B cell (primary cell): ENCODE measurements around the gene ATP8B3. TPM values are rescaled to one million over a fixed set of nuclear protein-coding genes. Genes with fewer than 3 reads are reported as not detected.

Experiments used
- ATAC-seq: fragments of 200-7000 bp; cut with Tn5 transposase; one replicate; pipeline ENCODE4 v1.10.0; 2021; ENCODE audit warnings: low read depth, mild to moderate bottlenecking, moderate number of reproducible peaks, moderate library complexity
- CTCF ChIA-PET: fragments of 350-600 bp; sonication (Branson Sonifier 250); formaldehyde crosslinking; loops from one replicate; lab custom pipeline; 2021; ENCODE audit warnings: antibody characterized with exemption, inconsistent platforms; lab: Charles Lee
- POLR2A ChIA-PET: fragments of 350-600 bp; sonication (Branson Sonifier 250); formaldehyde crosslinking; loops from one replicate; lab custom pipeline; 2021; ENCODE audit warnings: antibody characterized with exemption; lab: Charles Lee
- DNase-seq: peaks from one replicate; pipeline ENCODE4 v3.0.0; 2013
- H2AFZ ChIP-seq: 2 replicates; pipeline ENCODE4 v1.6.1; 2012; ENCODE audit warnings: mild to moderate bottlenecking, low read depth, low read length; ENCODE audit not compliant: insufficient read depth, poor library complexity, severe bottlenecking
- H3K27ac ChIP-seq, 2 donors: 1 replicate in 1 of 2; 2 replicates in 1 of 2; pipeline ENCODE4 v1.5.1; 2012 to 2013; ENCODE audit warnings: low read length in 2 of 2, mild to moderate bottlenecking in 2 of 2, moderate library complexity in 1 of 2
- H3K27me3 ChIP-seq, 4 experiments: fragments of 200-600 bp in 1 of 4; sonication (generic) in 1 of 4; replicated peaks in 1 of 4; 1 replicate in 2 of 4; 2 replicates in 2 of 4; pipeline versions ENCODE4 v1.6.1 to v1.7.0; 2013 to 2016; ENCODE audit warnings: low read length in 3 of 4, mild to moderate bottlenecking in 2 of 4, mixed read lengths in 1 of 4, moderate library complexity in 1 of 4; ENCODE audit not compliant: insufficient read depth in 4 of 4, control insufficient read depth in 3 of 4; ENCODE audit errors: control extremely low read depth in 1 of 4
- H3K36me3 ChIP-seq, 2 experiments: replicated peaks in 1 of 2; 1 replicate in 1 of 2; 2 replicates in 1 of 2; pipeline versions ENCODE4 v1.6.1 to v1.7.1; 2013; ENCODE audit warnings: low read length in 1 of 2; ENCODE audit not compliant: insufficient read depth in 2 of 2, control insufficient read depth in 1 of 2; ENCODE audit errors: control extremely low read depth in 1 of 2, extremely low read depth in 1 of 2
- H3K4me1 ChIP-seq, 2 donors: fragments of 200-600 bp in 1 of 2; sonication (generic) in 1 of 2; 1 replicate in 1 of 2; 2 replicates in 1 of 2; pipeline versions ENCODE4 v1.5.1 to v1.6.1; 2013 to 2017; ENCODE audit warnings: low read length in 2 of 2; ENCODE audit not compliant: control insufficient read depth in 2 of 2, insufficient read depth in 2 of 2
- H3K4me2 ChIP-seq: replicated peaks from 2 replicates; pipeline ENCODE3; 2012; ENCODE audit warnings: mild to moderate bottlenecking, low read depth, low read length; ENCODE audit not compliant: poor library complexity, severe bottlenecking
- H3K4me3 ChIP-seq, 5 experiments: fragments of 200-600 bp in 1 of 5; sonication (generic) in 1 of 5; 1 replicate in 3 of 5; 2 replicates in 2 of 5; pipeline versions ENCODE4 v1.5.1 to v1.7.0; 2011 to 2016; ENCODE audit warnings: low read length in 4 of 5, mild to moderate bottlenecking in 4 of 5, low read depth in 2 of 5, control low read depth in 1 of 5, moderate library complexity in 1 of 5; ENCODE audit not compliant: insufficient read depth in 1 of 5; ENCODE audit errors: control extremely low read depth in 1 of 5, extremely low read depth in 1 of 5
- H3K79me2 ChIP-seq: fragments of 200-600 bp; sonication (generic); one replicate; pipeline ENCODE4 v1.6.0; 2016; ENCODE audit warnings: low read length; ENCODE audit not compliant: control insufficient read depth, insufficient read depth
- H3K9ac ChIP-seq: fragments of 200-600 bp; sonication (generic); 2 replicates; pipeline ENCODE4 v1.6.1; 2017; ENCODE audit warnings: mild to moderate bottlenecking, low read length, moderate library complexity
- H3K9me3 ChIP-seq, 3 donors: one replicate each; pipeline versions ENCODE4 v1.6.1 to v1.7.1; 2013; ENCODE audit warnings: low read length in 2 of 3; ENCODE audit not compliant: control insufficient read depth in 2 of 3, insufficient read depth in 1 of 3; ENCODE audit errors: control extremely low read depth in 1 of 3
- H4K20me1 ChIP-seq: 2 replicates; pipeline ENCODE4 v1.6.0; 2012; ENCODE audit warnings: mild to moderate bottlenecking, low read length; ENCODE audit not compliant: insufficient read depth, control insufficient read depth, poor library complexity, severe bottlenecking
- H3K27ac Mint-ChIP-seq: one replicate; pipeline ENCODE4 v1.8.0; 2021; ENCODE audit warnings: mixed read lengths
- H3K27me3 Mint-ChIP-seq: one replicate; pipeline ENCODE4 v1.8.0; 2021; ENCODE audit warnings: mixed read lengths
- H3K4me1 Mint-ChIP-seq: one replicate; pipeline ENCODE4 v1.8.0; 2021; ENCODE audit warnings: mixed read lengths
- H3K4me3 Mint-ChIP-seq: one replicate; pipeline ENCODE4 v1.8.0; 2021; ENCODE audit warnings: mixed read lengths
- H3K9me3 Mint-ChIP-seq: one replicate; pipeline ENCODE4 v1.8.0; 2022; ENCODE audit warnings: mixed read lengths; ENCODE audit not compliant: insufficient read depth
- CTCF ChIP-seq: fragments of 200-600 bp; IDR thresholded peaks from one replicate; pipeline ENCODE4 v1.8.0; 2022; ENCODE audit warnings: antibody characterized with exemption, mild to moderate bottlenecking
- EZH2 ChIP-seq: IDR thresholded peaks from 2 replicates; pipeline ENCODE4 v1.6.1; 2012; ENCODE audit warnings: borderline replicate concordance, low read depth, mild to moderate bottlenecking, moderate library complexity, low read length; ENCODE audit not compliant: insufficient read depth, poor library complexity, severe bottlenecking
- WGBS: methylation state at CpG from one replicate; pipeline ENCODE4 v1.1.5; 2013; ENCODE audit warnings: missing lambda C conversion rate; ENCODE audit not compliant: insufficient coverage; 5-methylcytosine and 5-hydroxymethylcytosine counted together
- intact Hi-C: fragments of 100-400 bp; cut with micrococcal nuclease; formaldehyde crosslinking; loops from one replicate; pipeline ENCODE4 v1.10.0; 2022
- polyA plus RNA-seq: library from polyadenylated mRNA; depleted of rRNA; stranded (reverse); fragments of >200 nt; gene quantifications from 2 replicates; pipeline ENCODE4 v1.2.3, GENCODE V29; 2012
- total RNA-seq, 2 donors: library from RNA; stranded (reverse); fragments of 120-200 nt in 1 of 2; gene quantifications; 1 replicate in 1 of 2; 2 replicates in 1 of 2; pipeline versions ENCODE4 v1.2.3 to v1.2.4, GENCODE V29; 2013 to 2022

The ATP8B3 gene
- total and polyA plus RNA-seq, 2 donors (not counting 1 experiment from before 2014, with no cell fraction given) = 0.89 to 5.1 TPM

GRCh38 chr19:1845125-1845515 lies 33.0 kb upstream of the ATP8B3 start:
- no peak for TF ChIP-seq CTCF
- no peak for TF ChIP-seq EZH2
- Histone ChIP-seq H3K4me1 (peaks cover 40 to 56% of the 10 kb centered on the region in 2 donors), H3K27ac (no peak overlapping the region), H3K9ac (no peak overlapping the region), H3K9me3 (no peaks in the 10 kb centered on the region), H4K20me1 (peaks cover 81% of the 10 kb centered on the region), H2AFZ (no peak overlapping the region), H3K4me3 (no peak overlapping the region), H3K36me3 (peaks cover 0 to 14% of the 10 kb centered on the region in 2 experiments), H3K4me2 (peak overlapping the region; percentile 100), H3K79me2 (peaks cover 88% of the 10 kb centered on the region), H3K27me3 (no peaks in the 10 kb centered on the region)
- intact Hi-C loops = loop anchor here (5.0 kb wide), 1 partner anchor 193 kb away; the partner anchor contains the start of gene TCF3
- no peak for ATAC-seq
- POLR2A ChIA-PET = no interaction called here
- H3K27me3 Mint-ChIP-seq = no peaks in the 10 kb centered on the region
- WGBS = 95% methylated on average over 15 of the region's 16 CpGs
- DNase-seq = no peak
- H3K27ac Mint-ChIP-seq = no peak overlapping the region
- H3K4me1 Mint-ChIP-seq = peaks cover 67% of the 10 kb centered on the region
- no peak overlapping the region for H3K4me3 Mint-ChIP-seq
- CTCF ChIA-PET = no interaction called here
- H3K9me3 Mint-ChIP-seq = no peaks in the 10 kb centered on the region

GRCh38 chr19:1844513-1845124 lies 32.5 kb upstream of the ATP8B3 start:
- Histone ChIP-seq H4K20me1 (peaks cover 86% of the 10 kb centered on the region), H3K4me2 (peak overlapping the region; percentile 15), H3K36me3 (peaks cover 0 to 14% of the 10 kb centered on the region in 2 experiments), H3K27ac (no peak overlapping the region), H3K27me3 (no peaks in the 10 kb centered on the region), H3K9me3 (no peaks in the 10 kb centered on the region), H3K79me2 (peaks cover 93% of the 10 kb centered on the region), H3K4me3 (no peak overlapping the region), H2AFZ (no peak overlapping the region), H3K9ac (no peak overlapping the region), H3K4me1 (peaks cover 44 to 57% of the 10 kb centered on the region in 2 donors)
- TF ChIP-seq EZH2 = no peak
- no peak for TF ChIP-seq CTCF
- H3K27me3 Mint-ChIP-seq = no peaks in the 10 kb centered on the region
- CTCF ChIA-PET = no interaction called here
- intact Hi-C loops = loop anchor here (5.0 kb wide), 1 partner anchor 192 kb away; the partner anchor contains the start of gene TCF3
- H3K4me1 Mint-ChIP-seq = peaks cover 67% of the 10 kb centered on the region
- ATAC-seq (no peak), DNase-seq (no peak)
- no peak overlapping the region for H3K27ac Mint-ChIP-seq
- WGBS = 93% methylated on average over 17 of the region's 19 CpGs
- no peak overlapping the region for H3K4me3 Mint-ChIP-seq
- POLR2A ChIA-PET = no interaction called here
- no peaks in the 10 kb centered on the region for H3K9me3 Mint-ChIP-seq
